Measurements from ENCODE around the gene CTNND2. TPM values are rescaled to one million over a fixed set of nuclear protein-coding genes. Genes with fewer than 3 reads are reported as not detected.
A peak's percentile ranks its signal among the peaks of the same experiment; 100 is the strongest.

The CTNND2 gene
- total RNA-seq, 3 donors from 2014 or later (not counting 1 experiment from before 2014, with no cell fraction given): not detected

GRCh38 chr5:11385901-11386293 is 518.3 kb downstream of the CTNND2 start:
- Histone ChIP-seq H3K27me3 (ENCODE audit: control insufficient read depth, insufficient read depth, low read length) (peaks cover 32% of the 10 kb centered on the region), H3K4me3 (ENCODE audit: low read length) (no peak overlapping the region), H3K9me3 (ENCODE audit: control insufficient read depth, insufficient read depth, low read length) (no peaks in the 10 kb centered on the region), H3K36me3 (ENCODE audit: control insufficient read depth, insufficient read depth, low read length) (no peaks in the 10 kb centered on the region), H3K4me1 (ENCODE audit: control insufficient read depth, insufficient read depth, low read length) (peaks cover 7% of the 10 kb centered on the region), H3K27ac (ENCODE audit: low read length) (no peak overlapping the region)
- intact Hi-C loops (cut with micrococcal nuclease): no loop called here
- ATAC-seq (no peak), DNase-seq (no peak)
- Mint-ChIP-seq H3K27ac (no peak overlapping the region), H3K4me3 (peak overlapping the region; percentile 55), H3K36me3 (no peaks in the 10 kb centered on the region), H3K9me3 (no peaks in the 10 kb centered on the region), H3K27me3 (ENCODE audit: low read depth in 2 of 2) (peaks cover 54 to 76% of the 10 kb centered on the region in 2 donors), H3K4me1 (peaks cover 12 to 16% of the 10 kb centered on the region in 2 donors)
- 19% methylated on average over 2 of the region's 3 CpGs for WGBS (ENCODE audit: insufficient coverage)
- TF ChIP-seq CTCF (IDR thresholded peaks at IDR 0.05): no peak

DNA sequence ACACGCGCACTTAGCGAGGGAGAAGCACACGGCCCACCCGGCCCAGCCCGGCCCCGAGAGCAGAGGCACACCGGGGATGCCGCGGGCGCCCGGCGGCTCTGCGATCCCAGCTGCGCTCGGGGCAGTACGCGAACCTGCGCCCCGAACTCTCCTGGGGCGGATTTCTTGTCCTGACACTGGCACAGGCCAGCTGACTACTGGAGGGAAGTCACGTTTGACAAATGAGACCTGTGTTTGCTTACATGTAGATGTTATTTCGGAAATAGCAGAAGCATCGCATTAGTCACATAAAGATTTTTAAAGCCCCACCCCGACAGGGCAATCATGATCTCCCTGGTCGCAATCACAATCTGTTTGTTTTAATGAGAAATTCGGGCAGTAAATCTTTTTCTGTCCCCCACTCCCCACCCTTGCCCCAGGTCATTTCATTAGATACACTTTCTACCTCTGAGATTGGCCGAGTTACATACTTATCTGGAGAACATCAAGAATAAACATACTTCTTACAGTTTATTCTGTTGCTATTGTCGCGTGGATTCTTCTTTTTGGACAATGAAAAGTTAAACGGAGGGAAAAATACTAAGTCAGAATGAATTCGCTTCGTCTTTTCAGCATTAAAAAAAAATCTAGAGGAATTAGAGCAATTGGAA is 518.9 kb downstream of the CTNND2 start:
- peaks cover 51 to 81% of the 10 kb centered on the region in 2 donors for H3K27me3 Mint-ChIP-seq (ENCODE audit: low read depth in 2 of 2)
- peaks cover 9 to 16% of the 10 kb centered on the region in 2 donors for H3K4me1 Mint-ChIP-seq
- H3K4me3 Mint-ChIP-seq: peak overlapping the region; percentile 42
- intact Hi-C loops (cut with micrococcal nuclease): no loop called here
- H3K36me3 Mint-ChIP-seq: no peaks in the 10 kb centered on the region
- no peaks in the 10 kb centered on the region for H3K9me3 Mint-ChIP-seq
- Histone ChIP-seq H3K4me3 (ENCODE audit: low read length) (no peak overlapping the region), H3K9me3 (ENCODE audit: control insufficient read depth, insufficient read depth, low read length) (no peaks in the 10 kb centered on the region), H3K36me3 (ENCODE audit: control insufficient read depth, insufficient read depth, low read length) (no peaks in the 10 kb centered on the region), H3K27me3 (ENCODE audit: control insufficient read depth, insufficient read depth, low read length) (peaks cover 32% of the 10 kb centered on the region), H3K4me1 (ENCODE audit: control insufficient read depth, insufficient read depth, low read length) (peaks cover 7% of the 10 kb centered on the region), H3K27ac (ENCODE audit: low read length) (no peak overlapping the region)
- 5% methylated on average over 33 of the region's 33 CpGs for WGBS (ENCODE audit: insufficient coverage)
- TF ChIP-seq CTCF (IDR thresholded peaks at IDR 0.05): no peak
- ATAC-seq: peak in 2 of 3 donors; percentile 2 to 59
- no peak for DNase-seq
- no peak overlapping the region for H3K27ac Mint-ChIP-seq

GRCh38 chr5:11384441-11385250 is 519.6 kb downstream of the CTNND2 start:
- no peak for TF ChIP-seq CTCF (IDR thresholded peaks at IDR 0.05)
- Histone ChIP-seq H3K36me3 (ENCODE audit: control insufficient read depth, insufficient read depth, low read length) (no peaks in the 10 kb centered on the region), H3K4me3 (ENCODE audit: low read length) (no peak overlapping the region), H3K4me1 (ENCODE audit: control insufficient read depth, insufficient read depth, low read length) (peaks cover 7% of the 10 kb centered on the region), H3K27ac (ENCODE audit: low read length) (no peak overlapping the region), H3K27me3 (ENCODE audit: control insufficient read depth, insufficient read depth, low read length) (peaks cover 32% of the 10 kb centered on the region), H3K9me3 (ENCODE audit: control insufficient read depth, insufficient read depth, low read length) (no peaks in the 10 kb centered on the region)
- peak overlapping the region; percentile 69 for H3K4me3 Mint-ChIP-seq
- intact Hi-C loops (cut with micrococcal nuclease): no loop called here
- peaks cover 53 to 81% of the 10 kb centered on the region in 2 donors for H3K27me3 Mint-ChIP-seq (ENCODE audit: low read depth in 2 of 2)
- peaks cover 9 to 16% of the 10 kb centered on the region in 2 donors for H3K4me1 Mint-ChIP-seq
- peak; percentile 48 to 82 (median 60) for ATAC-seq
- 7% methylated on average over 96 of the region's 96 CpGs for WGBS (ENCODE audit: insufficient coverage)
- no peak overlapping the region for H3K27ac Mint-ChIP-seq
- H3K36me3 Mint-ChIP-seq: no peaks in the 10 kb centered on the region
- H3K9me3 Mint-ChIP-seq: no peaks in the 10 kb centered on the region
- no peak for DNase-seq
